Astrocyte (in vitro differentiated cells and primary cell): Measurements from ENCODE around the gene ABCA12.

ENCODE experiments used
- CTCF ChIP-seq: IDR thresholded peaks from 2 replicates; pipeline ENCODE4 v1.5.1; 2011; ENCODE audit warnings: low read depth, mild to moderate bottlenecking, inconsistent platforms, low read length, moderate library complexity; ENCODE audit not compliant: insufficient read depth
- EZH2 ChIP-seq: IDR thresholded peaks from 2 replicates; pipeline ENCODE4 v1.6.1; 2012; ENCODE audit warnings: mild to moderate bottlenecking, low read length, inconsistent platforms; ENCODE audit not compliant: insufficient read depth

- TF ChIP-seq CTCF (no peak), EZH2 (no peak)
These were observed 145.5 kb downstream of the ABCA12 start for GRCh38 chr2:214992911-214993310.
